SK-N-SH (cell line): ENCODE results near the gene GPR155. TPM values are rescaled to one million over a fixed set of nuclear protein-coding genes. Genes with fewer than 3 reads are reported as not detected.

Experiments
- CTCF ChIA-PET: fragments of 300-600, 350-600 bp; formaldehyde crosslinking; extraction: SDS; loops from one replicate; lab custom pipeline; 2021; lab: Yijun Ruan, JAX
- POLR2A ChIA-PET: fragments of 350-600 bp; sonication (Branson Sonifier 250); formaldehyde crosslinking; extraction: SDS; loops from one replicate; lab custom pipeline; 2020; ENCODE audit warnings: antibody characterized with exemption, inconsistent platforms; lab: Yijun Ruan, JAX
- DNase-seq: peaks from one replicate; pipeline ENCODE4 v3.0.0; 2012
- H2AFZ ChIP-seq: fragments of 200-600 bp; sonication (generic); 2 replicates; pipeline ENCODE4 v1.8.1; 2016; ENCODE audit warnings: antibody characterized with exemption, mild to moderate bottlenecking, low read depth
- H3F3A ChIP-seq: fragments of 200-600 bp; sonication (generic); replicated peaks from 2 replicates; pipeline ENCODE3; 2016; ENCODE audit warnings: antibody characterized with exemption, mild to moderate bottlenecking; ENCODE audit not compliant: insufficient read depth
- H3K27ac ChIP-seq, 2 experiments: fragments of 200-500 bp in 1 of 2; fragments of 200-600 bp in 1 of 2; sonication (Bioruptor generic) in 1 of 2; sonication (generic), shearing (Covaris generic) in 1 of 2; 2 replicates each; pipeline versions ENCODE4 v1.5.1 to v1.6.1; 2014 to 2016; ENCODE audit warnings: low read depth in 2 of 2, inconsistent platforms in 1 of 2, low read length in 1 of 2, mild to moderate bottlenecking in 1 of 2, mixed read lengths in 1 of 2
- H3K27me3 ChIP-seq: fragments of 200-600 bp; sonication (generic), shearing (Covaris generic); 2 replicates; pipeline ENCODE4 v1.6.1; 2016; ENCODE audit warnings: mixed run types; ENCODE audit not compliant: insufficient read depth
- H3K36me3 ChIP-seq, 2 experiments: fragments of 200-500 bp in 1 of 2; fragments of 200-600 bp in 1 of 2; sonication (Bioruptor generic) in 1 of 2; sonication (generic) in 1 of 2; replicated peaks in 1 of 2; 2 replicates each; pipeline versions ENCODE3 to v1.5.1; 2014 to 2016; ENCODE audit warnings: low read length in 1 of 2, mild to moderate bottlenecking in 1 of 2; ENCODE audit not compliant: insufficient read depth in 2 of 2, control insufficient read depth in 1 of 2
- H3K4me1 ChIP-seq, 2 experiments: fragments of 200-500 bp in 1 of 2; fragments of 200-600 bp in 1 of 2; sonication (Bioruptor generic) in 1 of 2; sonication (generic), shearing (Covaris generic) in 1 of 2; 2 replicates each; pipeline versions ENCODE4 v1.5.1 to v1.6.1; 2014 to 2016; ENCODE audit warnings: low read depth in 1 of 2, low read length in 1 of 2, mixed run types in 1 of 2; ENCODE audit not compliant: insufficient read depth in 2 of 2, control insufficient read depth in 1 of 2
- H3K4me2 ChIP-seq: fragments of 200-600 bp; sonication (generic), shearing (Covaris generic); 2 replicates; pipeline ENCODE4 v1.6.1; 2017; ENCODE audit warnings: mixed run types
- H3K4me3 ChIP-seq, 2 experiments: fragments of 200-500 bp in 1 of 2; fragments of 200-600 bp in 1 of 2; sonication (Bioruptor generic) in 1 of 2; sonication (generic), shearing (Covaris generic) in 1 of 2; 2 replicates each; pipeline versions ENCODE4 v1.5.1 to v1.8.1; 2014 to 2016; ENCODE audit warnings: low read depth in 2 of 2, inconsistent platforms in 1 of 2, low read length in 1 of 2, mild to moderate bottlenecking in 1 of 2, mixed read lengths in 1 of 2, moderate library complexity in 1 of 2
- H3K79me2 ChIP-seq: fragments of 200-600 bp; sonication (generic); 2 replicates; pipeline ENCODE4 v1.8.1; 2017; ENCODE audit warnings: mild to moderate bottlenecking; ENCODE audit not compliant: insufficient read depth
- H3K9ac ChIP-seq: fragments of 200-600 bp; sonication (generic); 2 replicates; pipeline ENCODE4 v1.6.1; 2017; ENCODE audit warnings: mixed run types
- H3K9me2 ChIP-seq: fragments of 200-600 bp; sonication (generic); 2 replicates; pipeline ENCODE4 v1.6.1; 2017; ENCODE audit warnings: mixed run types
- H3K9me3 ChIP-seq: fragments of 200-600 bp; sonication (generic); 2 replicates; pipeline ENCODE4 v1.6.1; 2017; ENCODE audit warnings: mixed run types, mild to moderate bottlenecking, moderate library complexity
- H4K20me1 ChIP-seq: fragments of 200-600 bp; sonication (generic); 2 replicates; pipeline ENCODE4 v1.6.1; 2017; ENCODE audit warnings: mild to moderate bottlenecking, mixed run types; ENCODE audit not compliant: insufficient read depth
- CTCF ChIP-seq: fragments of 200-600 bp; sonication (generic); IDR thresholded peaks from 2 replicates; pipeline ENCODE4 v1.6.1; 2017; ENCODE audit warnings: antibody characterized with exemption, mild to moderate bottlenecking, moderate library complexity
- ELF1 ChIP-seq: IDR thresholded peaks from 2 replicates; pipeline ENCODE4 v1.4.0; 2012
- FOXJ3 ChIP-seq: sonication (generic); formaldehyde crosslinking; IDR thresholded peaks from 2 replicates; pipeline ENCODE4 v1.5.1; 2020; ENCODE audit warnings: mild to moderate bottlenecking, missing genetic modification reagents
- GABPA ChIP-seq: IDR thresholded peaks from 2 replicates; pipeline ENCODE4 v1.4.0; 2012; ENCODE audit warnings: low read depth, mild to moderate bottlenecking
- GATA2 ChIP-seq: sonication (generic); formaldehyde crosslinking; IDR thresholded peaks from 2 replicates; pipeline ENCODE4 v1.5.0; 2020; ENCODE audit warnings: mild to moderate bottlenecking, missing genetic modification reagents
- MAX ChIP-seq: IDR thresholded peaks from 2 replicates; pipeline ENCODE4 v1.4.0; 2012; ENCODE audit warnings: low read depth
- MEF2A ChIP-seq: IDR thresholded peaks from 2 replicates; pipeline ENCODE4 v1.4.0; 2012; ENCODE audit warnings: low read depth, borderline replicate concordance
- MXI1 ChIP-seq: IDR thresholded peaks from 2 replicates; pipeline ENCODE4 v1.6.1; 2012; ENCODE audit warnings: mild to moderate bottlenecking, low read depth, low read length, improper control_type of control experiment
- NFIC ChIP-seq: IDR thresholded peaks from 2 replicates; pipeline ENCODE4 v1.4.0; 2012; ENCODE audit warnings: borderline replicate concordance
- RAD21 ChIP-seq: IDR thresholded peaks from 2 replicates; pipeline ENCODE4 v1.6.1; 2012; ENCODE audit warnings: mild to moderate bottlenecking, low read length
- RCOR1 ChIP-seq: fragments of 150-350 bp; IDR thresholded peaks from 2 replicates; pipeline ENCODE4 v1.6.1; 2017; ENCODE audit warnings: antibody characterized with exemption, low read length
- TCF12 ChIP-seq: IDR thresholded peaks from 2 replicates; pipeline ENCODE4 v1.4.0; 2012
- USF2 ChIP-seq: fragments of 150-350 bp; IDR thresholded peaks from 2 replicates; pipeline ENCODE4 v1.6.1; 2017; ENCODE audit warnings: antibody characterized with exemption, low read length, low read depth, borderline replicate concordance
- YY1 ChIP-seq: IDR thresholded peaks from 2 replicates; pipeline ENCODE4 v1.4.0; 2012; ENCODE audit warnings: low read depth, mild to moderate bottlenecking
- ZBTB33 ChIP-seq: IDR thresholded peaks from 2 replicates; pipeline ENCODE4 v1.4.0; 2012; ENCODE audit warnings: low read depth, borderline replicate concordance
- WGBS: methylation state at CpG from one replicate; pipeline ENCODE4 v1.1.6; 2017; ENCODE audit warnings: low lambda C conversion rate; 5-methylcytosine and 5-hydroxymethylcytosine counted together
- polyA plus RNA-seq, 3 experiments: library from polyadenylated mRNA; depleted of rRNA; stranded (reverse); fragments of >200 nt; gene quantifications; 2 replicates each; pipeline ENCODE4 v1.2.3, GENCODE V29; 2012

GPR155 gene
- polyA plus RNA-seq, 1 of the 3 experiments (the other 2 are of a cell fraction), result 3.5 TPM

- Histone ChIP-seq H3K9me2 (no peaks in the 10 kb centered on the region), H4K20me1 (no peaks in the 10 kb centered on the region), H3K4me2 (no peak overlapping the region), H2AFZ (no peak overlapping the region), H3K27me3 (no peaks in the 10 kb centered on the region), H3K4me1 (no peaks in the 10 kb centered on the region), H3K36me3 (no peaks in the 10 kb centered on the region), H3K9me3 (no peaks in the 10 kb centered on the region), H3K9ac (no peak overlapping the region), H3K79me2 (no peaks in the 10 kb centered on the region), H3F3A (no peaks in the 10 kb centered on the region), H3K27ac (no peak overlapping the region), H3K4me3 (no peak overlapping the region)
- no peak for DNase-seq
- 74% methylated on average over 3 of the region's 3 CpGs for WGBS
- ChIA-PET CTCF (interaction anchor here (1.7 kb wide), 1 partner anchor 19 kb away, joined by 5 read pairs; no protein-coding TSS in a partner anchor), POLR2A (no interaction called here)
- no peak for TF ChIP-seq MEF2A
Measured at GRCh38 chr2:174527959-174528358, 41.1 kb upstream of the GPR155 start.

GRCh38 chr2:174527101-174527721 lies 40.4 kb upstream of the GPR155 start:
- H3K79me2 ChIP-seq, result no peaks in the 10 kb centered on the region
- ChIA-PET CTCF (interaction anchor here (0.8 to 1.7 kb wide), 3 partner anchors 20 to 79 kb away, joined by 3 to 5 read pairs (median 3); no protein-coding TSS in a partner anchor), POLR2A (interaction anchor here (0.7 kb wide), 1 partner anchor 42 kb away, joined by 3 read pairs; no protein-coding TSS in a partner anchor)

GRCh38 chr2:174524527-174524926 lies 37.7 kb upstream of the GPR155 start:
- ChIA-PET CTCF (interaction anchor here (1.0 to 2.3 kb wide), 2 partner anchors 61 to 75 kb away, joined by 3 to 13 read pairs; no protein-coding TSS in a partner anchor), POLR2A (no interaction called here)
- WGBS, result 85% methylated on average over 2 of the region's 2 CpGs
- no peak for TF ChIP-seq YY1
- TF ChIP-seq MXI1, result no peak
- no peak for TF ChIP-seq TCF12
- TF ChIP-seq USF2, result no peak
- TF ChIP-seq CTCF, result no peak
- TF ChIP-seq FOXJ3 (CRISPR knock-in tag), result no peak
- TF ChIP-seq RAD21, result no peak
- no peak for TF ChIP-seq MAX
- TF ChIP-seq NFIC, result no peak
- no peak for TF ChIP-seq GATA2 (CRISPR knock-in tag)
- no peak for TF ChIP-seq RCOR1
- TF ChIP-seq ZBTB33, result no peak
- TF ChIP-seq GABPA, result no peak

More at GRCh38 chr2:174527101-174527721, 40.4 kb upstream of the GPR155 start:
- Histone ChIP-seq H4K20me1 (no peaks in the 10 kb centered on the region), H3K9me2 (no peaks in the 10 kb centered on the region), H3K27ac (no peak overlapping the region), H3K4me3 (no peak overlapping the region), H3K27me3 (no peaks in the 10 kb centered on the region), H2AFZ (no peak overlapping the region), H3K4me1 (no peaks in the 10 kb centered on the region), H3K36me3 (no peaks in the 10 kb centered on the region), H3K9ac (no peak overlapping the region), H3K9me3 (no peaks in the 10 kb centered on the region), H3K4me2 (no peak overlapping the region), H3F3A (no peaks in the 10 kb centered on the region)
- 82% methylated on average over 3 of the region's 3 CpGs for WGBS
- no peak for TF ChIP-seq ELF1
- DNase-seq, result no peak

More at GRCh38 chr2:174524527-174524926, 37.7 kb upstream of the GPR155 start:
- Histone ChIP-seq H3K4me2 (no peak overlapping the region), H3K4me1 (no peaks in the 10 kb centered on the region), H3K4me3 (no peak overlapping the region), H3K9me2 (no peaks in the 10 kb centered on the region), H2AFZ (no peak overlapping the region), H4K20me1 (no peaks in the 10 kb centered on the region), H3F3A (no peaks in the 10 kb centered on the region), H3K36me3 (no peaks in the 10 kb centered on the region), H3K79me2 (no peaks in the 10 kb centered on the region), H3K9me3 (no peaks in the 10 kb centered on the region), H3K9ac (no peak overlapping the region), H3K27me3 (no peaks in the 10 kb centered on the region), H3K27ac (no peak overlapping the region)
- DNase-seq, result no peak
